HUES48 (cell line): ENCODE measurements around the gene MADD.

Source experiments
- H3K27ac ChIP-seq: one replicate; pipeline ENCODE4 v1.7.0; 2013; ENCODE audit warnings: low read depth, low read length, inconsistent platforms
- H3K27me3 ChIP-seq: 2 replicates; pipeline ENCODE4 v1.6.1; 2013; ENCODE audit warnings: mild to moderate bottlenecking, low read length; ENCODE audit not compliant: control insufficient read depth, insufficient read depth
- H3K36me3 ChIP-seq: 2 replicates; pipeline ENCODE4 v1.6.1; 2013; ENCODE audit warnings: low read length; ENCODE audit not compliant: control insufficient read depth, insufficient read depth
- H3K4me1 ChIP-seq: 2 replicates; pipeline ENCODE4 v1.6.1; 2013; ENCODE audit warnings: mild to moderate bottlenecking, low read length; ENCODE audit not compliant: control insufficient read depth, insufficient read depth
- H3K4me3 ChIP-seq: 2 replicates; pipeline ENCODE4 v1.5.1; 2013; ENCODE audit warnings: mild to moderate bottlenecking, low read depth, low read length
- H3K9ac ChIP-seq: 2 replicates; pipeline ENCODE4 v1.6.1; 2013; ENCODE audit warnings: mild to moderate bottlenecking, low read depth, low read length, moderate library complexity
- H3K9me3 ChIP-seq: 2 replicates; pipeline ENCODE4 v1.6.1; 2013; ENCODE audit warnings: low read length; ENCODE audit not compliant: control insufficient read depth, insufficient read depth

Gene MADD

GRCh38 chr11:47253660-47254059 lies 16.3 kb upstream of the MADD start:
- Histone ChIP-seq H3K36me3 (no peaks in the 10 kb centered on the region), H3K27me3 (no peaks in the 10 kb centered on the region), H3K9ac (no peak overlapping the region), H3K4me3 (no peak overlapping the region), H3K9me3 (no peaks in the 10 kb centered on the region), H3K27ac (no peak overlapping the region), H3K4me1 (peaks cover 19% of the 10 kb centered on the region)

GRCh38 chr11:47254386-47254785 lies 15.5 kb upstream of the MADD start:
- Histone ChIP-seq H3K27ac (no peak overlapping the region), H3K4me1 (peaks cover 21% of the 10 kb centered on the region), H3K27me3 (no peaks in the 10 kb centered on the region), H3K4me3 (no peak overlapping the region), H3K36me3 (no peaks in the 10 kb centered on the region), H3K9ac (no peak overlapping the region), H3K9me3 (no peaks in the 10 kb centered on the region)

- H3K27me3 ChIP-seq: no peaks in the 10 kb centered on the region
- H3K27ac ChIP-seq: no peak overlapping the region
- peaks cover 18% of the 10 kb centered on the region for H3K4me1 ChIP-seq
- no peaks in the 10 kb centered on the region for H3K9me3 ChIP-seq
- H3K36me3 ChIP-seq: no peaks in the 10 kb centered on the region
- no peak overlapping the region for H3K4me3 ChIP-seq
- H3K9ac ChIP-seq: no peak overlapping the region
These were observed 13.6 kb upstream of the MADD start for GRCh38 chr11:47256374-47256773.

DNA sequence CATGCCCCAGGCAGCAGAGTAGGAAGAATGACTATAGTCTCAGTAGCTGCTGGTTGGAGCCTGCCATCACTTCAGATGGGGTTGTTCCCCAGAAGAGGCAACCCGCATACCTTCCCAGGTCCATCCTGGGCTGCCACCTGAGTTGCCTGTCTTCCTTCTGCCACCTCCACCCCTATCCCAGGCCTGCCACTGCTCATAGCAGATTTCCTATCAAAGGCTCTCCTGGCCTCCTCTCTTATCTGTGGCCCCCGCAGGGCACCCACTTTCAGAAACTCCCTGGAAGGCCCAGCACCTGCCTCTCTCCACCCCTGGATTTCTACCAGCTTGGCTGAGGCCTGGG lies 12.8 kb upstream of the MADD start:
- Histone ChIP-seq H3K27ac (peak overlapping the region; percentile 90), H3K9ac (peak overlapping the region; percentile 62; the same call in 1 of the 2 replicates), H3K4me3 (peak overlapping the region; percentile 46), H3K36me3 (no peaks in the 10 kb centered on the region), H3K27me3 (no peaks in the 10 kb centered on the region), H3K4me1 (peaks cover 18% of the 10 kb centered on the region), H3K9me3 (no peaks in the 10 kb centered on the region)

GRCh38 chr11:47257517-47258316 lies 12.2 kb upstream of the MADD start, which contains the start of gene NR1H3:
Gene NR1H3, plus strand, starts transcription at chr11:47257996. Its CDS starts 1,221 bp downstream, at chr11:47259217.
- Histone ChIP-seq H3K27ac (peak within 1 kb of the TSS; percentile 90), H3K9ac (peak within 1 kb of the TSS; percentile 62; the same call in 1 of the 2 replicates), H3K9me3 (no peaks in the 10 kb centered on the region), H3K27me3 (no peaks in the 10 kb centered on the region), H3K36me3 (no peaks in the 10 kb centered on the region), H3K4me1 (peaks cover 18% of the 10 kb centered on the region), H3K4me3 (peak within 1 kb of the TSS; percentile 46)

- no peak overlapping the region for H3K9ac ChIP-seq
- no peaks in the 10 kb centered on the region for H3K36me3 ChIP-seq
- H3K9me3 ChIP-seq: no peaks in the 10 kb centered on the region
- peak overlapping the region; percentile 46; the same call in 1 of the 2 replicates for H3K4me3 ChIP-seq
- H3K4me1 ChIP-seq: peaks cover 18% of the 10 kb centered on the region
- no peaks in the 10 kb centered on the region for H3K27me3 ChIP-seq
- peak overlapping the region; percentile 90 for H3K27ac ChIP-seq
These were observed 11.5 kb upstream of the MADD start for GRCh38 chr11:47258317-47258902.

DNA sequence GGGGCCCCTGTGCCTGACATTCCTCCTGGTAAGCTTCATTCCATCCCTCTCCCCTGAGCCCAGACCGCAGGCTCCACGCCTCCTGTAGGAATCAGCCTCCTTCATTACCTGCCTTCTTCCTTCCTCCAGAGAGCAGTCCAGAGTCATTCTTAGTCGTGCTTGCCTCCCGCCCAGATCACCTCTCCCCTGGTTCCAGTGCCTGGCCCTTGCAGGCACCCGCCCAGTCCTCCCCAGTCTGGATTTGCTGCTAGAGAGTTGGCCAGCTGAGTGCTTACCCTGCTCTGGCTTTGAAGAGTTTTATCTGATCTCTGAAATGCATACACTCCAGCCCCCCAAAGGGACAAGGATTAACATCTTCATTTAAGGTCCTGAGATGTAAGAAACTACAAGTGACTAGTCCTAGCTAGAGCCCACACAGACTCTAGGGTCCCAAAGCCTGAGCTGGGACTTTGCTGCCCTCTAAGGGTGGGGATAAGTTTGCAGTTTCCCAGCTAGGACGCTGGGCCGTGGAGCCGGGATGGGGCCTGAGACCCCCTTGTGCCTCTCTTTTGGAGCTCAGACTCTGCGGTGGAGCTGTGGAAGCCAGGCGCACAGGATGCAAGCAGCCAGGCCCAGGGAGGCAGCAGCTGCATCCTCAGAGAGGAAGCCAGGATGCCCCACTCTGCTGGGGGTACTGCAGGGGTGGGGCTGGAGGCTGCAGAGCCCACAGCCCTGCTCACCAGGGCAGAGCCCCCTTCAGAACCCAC lies 10.5 kb upstream of the MADD start:
- H3K4me3 ChIP-seq: no peak overlapping the region
- 0 out of 2 replicates have a peak overlapping the region, but pooled peaks have one; percentile 5 for H3K9ac ChIP-seq
- peaks cover 18% of the 10 kb centered on the region for H3K4me1 ChIP-seq

GRCh38 chr11:47260366-47260765 lies 9.6 kb upstream of the MADD start:
- no peak overlapping the region for H3K27ac ChIP-seq
- H3K4me1 ChIP-seq: peaks cover 18% of the 10 kb centered on the region
- no peaks in the 10 kb centered on the region for H3K9me3 ChIP-seq
- H3K4me3 ChIP-seq: no peak overlapping the region
- H3K9ac ChIP-seq: no peak overlapping the region
- no peaks in the 10 kb centered on the region for H3K27me3 ChIP-seq
- no peaks in the 10 kb centered on the region for H3K36me3 ChIP-seq

More for the DNA sequence above, 10.5 kb upstream of the MADD start:
- no peaks in the 10 kb centered on the region for H3K27me3 ChIP-seq
- no peaks in the 10 kb centered on the region for H3K9me3 ChIP-seq
- H3K27ac ChIP-seq: peak overlapping the region; percentile 53
- H3K36me3 ChIP-seq: no peaks in the 10 kb centered on the region

- Histone ChIP-seq H3K4me1 (peaks cover 18% of the 10 kb centered on the region), H3K4me3 (no peak overlapping the region), H3K27me3 (no peaks in the 10 kb centered on the region)
These were observed 8.6 kb upstream of the MADD start for GRCh38 chr11:47261291-47261800.

DNA sequence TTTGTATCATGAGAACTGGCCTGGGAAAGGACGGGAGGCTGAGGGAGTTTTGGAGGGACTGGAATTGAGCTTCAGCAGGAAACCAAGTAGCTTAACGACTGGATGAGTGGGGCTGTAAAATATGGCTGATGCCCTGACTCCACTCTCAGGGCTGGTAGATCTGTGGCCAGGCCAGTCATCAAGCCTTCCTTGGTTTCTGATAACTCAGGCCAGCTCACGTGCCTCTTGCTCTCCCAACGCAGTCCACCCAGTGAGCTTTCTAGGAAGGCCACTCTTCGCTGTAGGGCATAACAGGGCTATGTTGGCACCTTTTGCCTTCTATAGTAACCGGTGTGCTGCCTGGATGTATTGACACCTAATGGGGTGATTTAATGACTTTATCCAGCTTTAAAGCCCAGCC lies 5.8 kb upstream of the MADD start:
- Histone ChIP-seq H3K9me3 (no peaks in the 10 kb centered on the region), H3K9ac (no peak overlapping the region), H3K27me3 (no peaks in the 10 kb centered on the region), H3K4me1 (peaks cover 21% of the 10 kb centered on the region), H3K36me3 (no peaks in the 10 kb centered on the region), H3K4me3 (no peak overlapping the region), H3K27ac (no peak overlapping the region)

More at GRCh38 chr11:47261291-47261800, 8.6 kb upstream of the MADD start:
- Histone ChIP-seq H3K36me3 (no peaks in the 10 kb centered on the region), H3K9ac (no peak overlapping the region), H3K27ac (no peak overlapping the region), H3K9me3 (no peaks in the 10 kb centered on the region)
